Dermis blood vessel endothelial cell (primary cell): ENCODE measurements around the gene ACOX2. TPM values are rescaled to one million over a fixed set of nuclear protein-coding genes. Genes with fewer than 3 reads are reported as not detected.
A peak's percentile ranks its signal among the peaks of the same experiment; 100 is the strongest.

ENCODE experiments used
- DNase-seq: peaks from one replicate; pipeline ENCODE4 v3.0.0; 2010
- total RNA-seq: library from RNA; depleted of rRNA; stranded (reverse); fragments of >200 nt; gene quantifications from 2 replicates; pipeline ENCODE4 v1.2.3, GENCODE V29; 2014

ACOX2 gene
- 0.70 and 1.5 TPM in 2 replicates for total RNA-seq

- DNase-seq: peak; percentile 13
These were observed at the start of gene ACOX2 for GRCh38 chr3:58536501-58537411. Gene ACOX2 (minus strand): TSS chr3:58537190. CDS start chr3:58535106, 2,084 bp downstream.

DNA sequence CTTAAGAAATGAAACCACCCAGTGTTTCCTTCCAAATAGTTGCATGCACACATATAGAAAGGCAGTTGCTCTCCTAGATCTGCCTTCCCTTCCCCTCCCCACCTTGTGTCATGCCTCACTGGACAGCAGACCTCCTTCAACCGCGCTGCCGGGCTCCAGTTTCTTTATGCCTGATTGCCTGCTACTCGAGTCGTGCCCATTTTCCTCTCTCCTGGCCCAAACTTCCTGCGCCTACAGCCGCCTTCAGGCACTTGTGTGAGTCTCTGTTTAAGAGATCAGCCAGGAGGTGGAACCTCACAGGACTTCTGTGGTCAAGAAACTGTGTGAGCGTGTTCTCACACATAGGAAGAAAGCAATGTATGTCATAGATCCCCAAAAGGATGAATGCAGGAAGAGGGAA, 49.0 kb upstream of the ACOX2 start:
- peak; percentile 23 for DNase-seq

DNA sequence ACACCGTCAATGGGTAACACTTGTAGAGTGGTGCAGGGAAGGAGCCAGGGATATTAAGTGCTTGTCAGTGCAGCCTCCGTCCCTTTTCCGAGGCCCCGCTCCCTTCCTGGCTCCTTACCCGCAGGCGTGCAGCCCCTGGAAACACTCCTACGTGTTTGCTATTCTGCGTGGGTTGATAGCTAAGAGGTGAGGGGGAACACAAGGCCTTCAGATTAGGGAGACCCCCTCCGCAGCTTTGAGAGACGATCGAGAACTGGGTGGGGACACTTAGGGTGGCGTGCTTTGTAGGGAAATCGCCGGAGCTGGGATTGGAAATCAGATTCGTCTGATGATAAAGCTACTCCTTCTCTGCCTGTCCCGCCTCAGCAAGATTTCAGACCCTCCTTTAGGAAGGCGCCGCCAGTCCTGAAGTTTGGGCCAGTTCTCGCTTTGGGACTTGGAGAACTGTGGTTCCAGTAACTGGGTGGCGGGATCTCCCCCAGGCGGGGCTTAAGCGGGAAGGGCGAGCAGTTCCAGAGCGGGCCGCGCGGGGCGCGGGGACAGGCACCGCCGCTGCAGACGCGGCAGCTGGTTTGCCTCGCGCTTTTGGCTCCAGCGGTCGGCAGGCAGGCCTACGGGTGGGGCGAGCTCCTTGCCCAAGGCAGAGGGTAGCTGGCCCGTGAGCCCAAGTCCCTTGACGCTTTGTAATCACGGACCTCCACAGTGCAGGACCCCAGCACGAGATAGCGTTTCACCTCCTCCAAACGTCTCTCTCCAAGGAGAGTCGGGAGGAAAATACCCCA, 48.2 kb upstream of the ACOX2 start:
- peak; percentile 87 for DNase-seq

GRCh38 chr3:58584690-58585004, 47.7 kb upstream of the ACOX2 start:
- no peak for DNase-seq

- DNase-seq: no peak
These were observed 44.5 kb upstream of the ACOX2 start for GRCh38 chr3:58581328-58582091.

GRCh38 chr3:58580826-58581327, 43.9 kb upstream of the ACOX2 start:
- DNase-seq: no peak

GRCh38 chr3:58578873-58579272, 41.9 kb upstream of the ACOX2 start:
- DNase-seq: no peak

DNA sequence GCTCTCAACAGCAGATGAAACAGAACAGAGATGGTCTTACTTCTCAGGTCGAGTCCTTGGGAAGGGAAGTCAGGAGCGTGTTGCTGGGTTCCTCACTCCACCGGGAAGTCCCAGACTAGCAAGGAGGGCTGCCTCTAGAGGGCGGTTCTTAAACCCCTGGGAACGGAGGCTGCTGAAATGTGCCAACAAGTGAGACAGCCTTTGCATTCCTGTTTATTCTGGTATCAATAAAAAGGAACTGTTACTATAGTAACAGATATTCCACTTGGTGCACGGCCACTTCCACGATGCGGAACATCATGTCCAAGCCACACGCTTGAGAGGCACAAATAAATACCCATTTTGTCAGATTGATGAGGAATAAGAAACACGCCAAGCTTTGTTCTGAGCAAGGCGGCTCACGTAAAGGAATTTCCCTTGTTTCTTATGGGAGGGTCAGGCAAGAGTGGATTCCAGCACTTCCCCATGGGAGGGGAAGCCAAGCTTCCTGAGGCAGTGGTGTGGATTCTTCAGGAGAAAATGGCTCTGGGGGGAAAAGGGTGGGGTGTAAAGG, 40.4 kb upstream of the ACOX2 start, which contains the start of gene FAM107A:
Gene FAM107A (minus strand): TSS at position 123 of the 553 bp plus-strand sequence. CDS start 7,531 bp downstream, outside the sequence.
- DNase-seq: peak; percentile 93

- DNase-seq: peak; percentile 54
These were observed 39.7 kb upstream of the ACOX2 start for GRCh38 chr3:58576716-58577115.

DNA sequence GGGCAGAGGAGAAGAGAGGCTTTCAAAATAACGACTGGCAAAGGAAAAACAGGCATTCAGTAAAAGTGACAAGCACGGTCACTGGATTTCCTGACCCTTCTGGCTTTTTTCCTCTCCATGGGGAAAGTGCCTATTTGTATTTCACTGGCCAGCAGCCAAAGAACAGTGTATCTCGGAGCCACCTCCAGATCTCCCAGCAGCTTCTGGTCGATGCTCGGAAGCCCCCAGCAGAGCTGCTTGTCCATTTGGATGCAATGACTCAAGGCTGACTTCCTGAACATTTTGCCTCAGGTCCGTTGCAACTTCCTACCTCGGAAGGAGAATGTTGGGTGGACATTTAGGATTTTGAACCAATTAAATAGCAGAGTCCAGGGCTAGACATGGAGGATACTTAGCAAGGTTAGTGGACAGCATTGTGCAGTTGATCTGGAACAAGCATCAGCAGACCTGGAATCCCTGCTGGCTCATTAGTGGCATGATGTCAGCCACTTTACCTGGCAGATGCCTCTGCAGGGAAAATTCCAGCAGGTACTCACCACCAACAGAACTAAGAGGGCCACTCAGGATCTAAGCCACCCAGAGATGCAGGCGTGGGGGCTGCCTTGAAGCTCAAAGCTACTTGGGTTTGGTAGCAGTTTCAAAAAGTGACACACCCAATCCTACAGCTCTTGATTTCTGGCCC, 39.1 kb upstream of the ACOX2 start:
- DNase-seq: peak; percentile 85

DNA sequence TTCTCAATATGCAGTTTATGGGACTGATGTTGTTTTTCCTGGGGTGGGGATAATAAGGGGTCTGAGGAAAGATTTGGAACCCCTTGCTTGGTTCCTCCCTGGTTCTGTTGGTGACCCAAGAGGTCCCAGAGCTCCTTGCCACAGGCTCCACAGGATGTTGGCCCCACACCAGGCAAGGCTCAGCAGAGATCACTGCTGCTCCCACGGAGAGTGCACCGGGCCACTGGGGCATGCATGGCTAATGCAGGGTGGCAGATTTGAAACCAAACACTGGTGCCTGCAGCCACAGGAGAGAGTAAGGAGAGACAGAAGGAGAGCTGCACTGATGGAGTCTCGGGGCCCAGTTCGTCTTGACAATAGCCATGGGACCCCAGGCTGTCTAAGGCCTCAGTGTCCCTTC, 37.7 kb upstream of the ACOX2 start:
- DNase-seq: no peak

DNA sequence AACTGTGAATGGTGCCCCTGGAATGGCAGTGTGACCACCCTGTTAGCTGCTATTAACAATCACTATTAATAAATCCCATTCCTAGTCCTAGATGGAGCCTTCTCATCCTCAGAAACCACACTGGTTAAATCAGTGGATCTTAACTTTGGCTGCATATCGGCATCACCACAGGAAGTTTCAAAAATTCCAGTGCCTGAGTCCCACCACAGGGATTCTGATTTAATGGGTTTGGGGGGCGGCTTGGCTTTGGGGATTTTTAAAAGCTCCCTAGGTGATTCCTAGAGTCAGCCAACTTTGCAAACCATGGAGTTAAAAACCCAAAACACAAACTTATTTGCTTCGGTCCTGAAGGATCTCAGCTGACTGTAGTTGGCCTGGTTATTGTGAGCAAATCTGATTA, 37.1 kb upstream of the ACOX2 start:
- DNase-seq: no peak

DNA sequence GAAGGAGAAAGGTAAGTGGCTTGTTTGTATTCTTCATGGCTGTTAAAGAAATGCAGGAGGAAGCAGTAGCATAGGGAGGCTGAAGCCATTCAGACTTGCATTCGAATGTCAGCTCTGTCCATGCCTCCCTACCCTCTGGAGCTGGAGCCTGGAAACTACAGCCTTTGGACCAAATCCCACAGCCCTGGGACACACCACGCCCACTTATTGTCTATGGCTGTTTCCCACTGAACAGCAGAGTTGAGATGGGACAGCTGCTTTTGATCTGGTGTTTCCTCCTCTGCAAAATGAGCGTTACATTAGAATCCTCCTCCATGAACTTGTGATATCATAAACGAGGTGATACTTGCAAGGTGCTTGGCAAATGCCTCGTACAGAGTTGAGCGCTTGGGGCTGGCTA, 36.6 kb upstream of the ACOX2 start:
- peak; percentile 39 for DNase-seq

DNA sequence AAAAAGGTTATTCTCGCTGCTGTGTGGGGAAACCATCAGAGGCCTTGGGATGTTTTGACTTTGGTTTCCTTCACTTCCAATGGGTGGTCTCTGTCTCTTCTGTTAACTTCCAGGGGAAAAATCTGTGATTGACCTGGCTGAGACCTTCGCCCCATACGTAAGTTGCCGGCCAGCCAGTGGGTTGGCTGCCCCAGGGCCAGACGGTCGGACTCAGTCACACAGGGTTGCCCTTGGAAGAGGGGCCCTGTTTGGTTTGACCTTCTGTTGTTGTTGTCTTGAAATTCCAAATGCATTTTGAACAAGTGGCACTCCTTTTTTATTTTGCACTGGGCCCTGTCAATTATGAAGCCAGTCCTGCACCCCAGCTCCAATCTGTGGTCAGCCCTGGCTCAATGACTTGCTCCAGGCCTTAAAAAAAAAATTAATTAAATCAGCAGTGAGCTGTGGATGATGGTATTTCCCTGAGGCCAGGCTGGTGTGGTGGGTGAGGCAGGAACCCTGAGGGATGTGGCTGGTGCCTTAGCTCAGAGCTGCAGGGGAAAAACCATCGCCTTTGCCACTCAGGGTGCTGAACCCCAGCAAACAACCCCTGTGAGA, 35.7 kb upstream of the ACOX2 start:
- DNase-seq: no peak

- no peak for DNase-seq
These were observed 35.1 kb upstream of the ACOX2 start for GRCh38 chr3:58572013-58572633.

DNA sequence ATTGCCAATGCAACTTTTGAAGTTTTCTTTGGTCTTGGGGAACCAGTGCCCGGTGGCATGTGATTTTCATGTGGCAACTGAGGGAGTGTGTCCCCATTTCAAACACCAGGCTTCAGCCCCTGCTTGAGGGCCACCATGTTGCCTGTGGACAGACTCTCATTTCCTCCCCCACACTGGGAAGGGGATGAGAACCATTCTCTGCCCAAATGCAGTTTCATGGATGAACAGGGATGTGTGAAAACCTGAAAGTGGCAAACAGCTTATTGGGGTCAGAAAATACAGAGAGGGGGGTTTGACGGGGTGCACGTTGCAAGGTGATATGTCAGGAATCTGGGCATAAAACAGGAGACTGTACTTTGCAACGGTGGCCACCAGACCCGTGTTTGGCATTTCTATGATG, 33.9 kb upstream of the ACOX2 start:
- DNase-seq: no peak

GRCh38 chr3:58569287-58570001, 32.5 kb upstream of the ACOX2 start:
- no peak for DNase-seq

GRCh38 chr3:58568572-58569286, 31.7 kb upstream of the ACOX2 start:
- DNase-seq: peak; percentile 88

- no peak for DNase-seq
These were observed 30.2 kb upstream of the ACOX2 start for GRCh38 chr3:58567251-58567515.
